SH-SY5Y (cell line): ENCODE results near the gene EFCAB11.

Experiments
- GATA2 ChIP-seq: IDR thresholded peaks from 2 replicates; pipeline ENCODE4 v1.6.1; 2011; ENCODE audit warnings: mild to moderate bottlenecking, low read depth, low read length
- GATA3 ChIP-seq: IDR thresholded peaks from 2 replicates; pipeline ENCODE4 v1.6.1; 2011; ENCODE audit warnings: low read depth, mild to moderate bottlenecking, low read length, moderate library complexity

DNA sequence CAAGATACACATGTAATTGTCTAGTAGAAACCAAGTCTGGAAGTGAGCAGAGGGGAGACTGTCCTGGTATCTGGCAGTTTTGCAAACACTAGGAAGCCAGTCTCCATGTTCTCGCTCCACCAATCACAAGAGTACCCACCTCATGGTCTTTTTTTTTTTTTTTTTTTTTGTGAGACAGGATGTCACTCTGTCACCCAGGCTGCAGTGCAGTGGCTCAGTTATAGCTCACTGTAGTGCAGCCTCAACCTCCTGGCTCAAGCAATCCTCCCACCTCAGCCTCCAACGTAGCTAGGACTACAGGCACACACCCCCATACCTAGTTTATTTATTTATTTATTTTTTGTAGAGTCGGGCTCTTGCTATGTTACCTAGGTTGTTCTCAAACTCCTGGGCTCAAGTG is 189.2 kb downstream of the EFCAB11 start:
- TF ChIP-seq GATA2 = no peak
- no peak for TF ChIP-seq GATA3
